ENCODE measurements around the gene NXNL1.
"Not testable (repeated sequence)": the region's sequence is repeated elsewhere in the genome, so short reads cannot be mapped to it uniquely, and the experiment has no call there.

The NXNL1 gene

GRCh38 chr19:17460372-17461230, at the start of gene NXNL1:
Gene NXNL1, minus strand, starts transcription at chr19:17460926. Its CDS starts 57 bp downstream, at chr19:17460869.
- H3K27ac ChIP-seq, result no peak within 1 kb of the TSS
- DNase-seq (ENCODE audit: low read depth, low spot score), result no peak

- peak overlapping the region; percentile 98 for H3K27ac ChIP-seq
Measured at GRCh38 chr19:17508558-17508933, 47.8 kb upstream of the NXNL1 start.

GRCh38 chr19:17506745-17507144, 46.0 kb upstream of the NXNL1 start:
- no peak for DNase-seq (ENCODE audit: low read depth, low spot score)
- H3K27ac ChIP-seq, result peak overlapping the region; percentile 98

More at GRCh38 chr19:17508558-17508933, 47.8 kb upstream of the NXNL1 start:
- DNase-seq (ENCODE audit: low read depth, low spot score), result not testable (repeated sequence)

GRCh38 chr19:17505223-17505622, 44.5 kb upstream of the NXNL1 start:
- no peak overlapping the region for H3K27ac ChIP-seq
- DNase-seq (ENCODE audit: low read depth, low spot score), result no peak

- no peak overlapping the region for H3K27ac ChIP-seq
- no peak for DNase-seq (ENCODE audit: low read depth, low spot score)
Measured at GRCh38 chr19:17504456-17504855, 43.7 kb upstream of the NXNL1 start.

GRCh38 chr19:17504030-17504429, 43.3 kb upstream of the NXNL1 start:
- H3K27ac ChIP-seq, result no peak overlapping the region

GRCh38 chr19:17503240-17503639, 42.5 kb upstream of the NXNL1 start:
- no peak for DNase-seq (ENCODE audit: low read depth, low spot score)
- H3K27ac ChIP-seq, result no peak overlapping the region

More at GRCh38 chr19:17504030-17504429, 43.3 kb upstream of the NXNL1 start:
- DNase-seq (ENCODE audit: low read depth, low spot score), result no peak

- no peak for DNase-seq (ENCODE audit: low read depth, low spot score)
- H3K27ac ChIP-seq, result no peak overlapping the region
Measured at GRCh38 chr19:17500447-17501198, 39.9 kb upstream of the NXNL1 start.

GRCh38 chr19:17499648-17500446, 39.1 kb upstream of the NXNL1 start:
- peak overlapping the region; percentile 24 for H3K27ac ChIP-seq
- no peak for DNase-seq (ENCODE audit: low read depth, low spot score)

GRCh38 chr19:17499025-17499424, 38.3 kb upstream of the NXNL1 start:
- not testable (repeated sequence) for DNase-seq (ENCODE audit: low read depth, low spot score)

GRCh38 chr19:17497149-17497798, 36.5 kb upstream of the NXNL1 start:
- no peak overlapping the region for H3K27ac ChIP-seq
- no peak for DNase-seq (ENCODE audit: low read depth, low spot score)

More at GRCh38 chr19:17499025-17499424, 38.3 kb upstream of the NXNL1 start:
- not testable (repeated sequence) for H3K27ac ChIP-seq

GRCh38 chr19:17496337-17496997, 35.7 kb upstream of the NXNL1 start:
- no peak overlapping the region for H3K27ac ChIP-seq
- DNase-seq (ENCODE audit: low read depth, low spot score), result no peak

- H3K27ac ChIP-seq, result no peak overlapping the region
- DNase-seq (ENCODE audit: low read depth, low spot score), result no peak
Measured at GRCh38 chr19:17495639-17496296, 35.0 kb upstream of the NXNL1 start.

- H3K27ac ChIP-seq, result no peak overlapping the region
- DNase-seq (ENCODE audit: low read depth, low spot score), result no peak
Measured at GRCh38 chr19:17491287-17491686, 30.6 kb upstream of the NXNL1 start.

GRCh38 chr19:17490411-17490810, 29.7 kb upstream of the NXNL1 start:
- H3K27ac ChIP-seq, result no peak overlapping the region
- DNase-seq (ENCODE audit: low read depth, low spot score), result no peak

GRCh38 chr19:17489392-17490030, 28.8 kb upstream of the NXNL1 start:
- no peak for DNase-seq (ENCODE audit: low read depth, low spot score)
- H3K27ac ChIP-seq, result no peak overlapping the region

GRCh38 chr19:17488593-17489391, 28.1 kb upstream of the NXNL1 start:
- H3K27ac ChIP-seq, result no peak overlapping the region
- no peak for DNase-seq (ENCODE audit: low read depth, low spot score)
